SK-N-SH (cell line): ENCODE measurements around the gene PICALM. TPM values are rescaled to one million over a fixed set of nuclear protein-coding genes. Genes with fewer than 3 reads are reported as not detected.

Source experiments
- CTCF ChIA-PET: fragments of 300-600, 350-600 bp; formaldehyde crosslinking; extraction: SDS; loops from one replicate; lab custom pipeline; 2021; lab: Yijun Ruan, JAX
- POLR2A ChIA-PET: fragments of 350-600 bp; sonication (Branson Sonifier 250); formaldehyde crosslinking; extraction: SDS; loops from one replicate; lab custom pipeline; 2020; ENCODE audit warnings: antibody characterized with exemption, inconsistent platforms; lab: Yijun Ruan, JAX
- DNase-seq: peaks from one replicate; pipeline ENCODE4 v3.0.0; 2012
- H2AFZ ChIP-seq: fragments of 200-600 bp; sonication (generic); 2 replicates; pipeline ENCODE4 v1.8.1; 2016; ENCODE audit warnings: antibody characterized with exemption, mild to moderate bottlenecking, low read depth
- H3F3A ChIP-seq: fragments of 200-600 bp; sonication (generic); replicated peaks from 2 replicates; pipeline ENCODE3; 2016; ENCODE audit warnings: antibody characterized with exemption, mild to moderate bottlenecking; ENCODE audit not compliant: insufficient read depth
- H3K27ac ChIP-seq, 2 experiments: fragments of 200-500 bp in 1 of 2; fragments of 200-600 bp in 1 of 2; sonication (Bioruptor generic) in 1 of 2; sonication (generic), shearing (Covaris generic) in 1 of 2; 2 replicates each; pipeline versions ENCODE4 v1.5.1 to v1.6.1; 2014 to 2016; ENCODE audit warnings: low read depth in 2 of 2, inconsistent platforms in 1 of 2, low read length in 1 of 2, mild to moderate bottlenecking in 1 of 2, mixed read lengths in 1 of 2
- H3K27me3 ChIP-seq: fragments of 200-600 bp; sonication (generic), shearing (Covaris generic); 2 replicates; pipeline ENCODE4 v1.6.1; 2016; ENCODE audit warnings: mixed run types; ENCODE audit not compliant: insufficient read depth
- H3K36me3 ChIP-seq, 2 experiments: fragments of 200-500 bp in 1 of 2; fragments of 200-600 bp in 1 of 2; sonication (Bioruptor generic) in 1 of 2; sonication (generic) in 1 of 2; replicated peaks in 1 of 2; 2 replicates each; pipeline versions ENCODE3 to v1.5.1; 2014 to 2016; ENCODE audit warnings: low read length in 1 of 2, mild to moderate bottlenecking in 1 of 2; ENCODE audit not compliant: insufficient read depth in 2 of 2, control insufficient read depth in 1 of 2
- H3K4me1 ChIP-seq, 2 experiments: fragments of 200-500 bp in 1 of 2; fragments of 200-600 bp in 1 of 2; sonication (Bioruptor generic) in 1 of 2; sonication (generic), shearing (Covaris generic) in 1 of 2; 2 replicates each; pipeline versions ENCODE4 v1.5.1 to v1.6.1; 2014 to 2016; ENCODE audit warnings: low read depth in 1 of 2, low read length in 1 of 2, mixed run types in 1 of 2; ENCODE audit not compliant: insufficient read depth in 2 of 2, control insufficient read depth in 1 of 2
- H3K4me2 ChIP-seq: fragments of 200-600 bp; sonication (generic), shearing (Covaris generic); 2 replicates; pipeline ENCODE4 v1.6.1; 2017; ENCODE audit warnings: mixed run types
- H3K4me3 ChIP-seq, 2 experiments: fragments of 200-500 bp in 1 of 2; fragments of 200-600 bp in 1 of 2; sonication (Bioruptor generic) in 1 of 2; sonication (generic), shearing (Covaris generic) in 1 of 2; 2 replicates each; pipeline versions ENCODE4 v1.5.1 to v1.8.1; 2014 to 2016; ENCODE audit warnings: low read depth in 2 of 2, inconsistent platforms in 1 of 2, low read length in 1 of 2, mild to moderate bottlenecking in 1 of 2, mixed read lengths in 1 of 2, moderate library complexity in 1 of 2
- H3K79me2 ChIP-seq: fragments of 200-600 bp; sonication (generic); 2 replicates; pipeline ENCODE4 v1.8.1; 2017; ENCODE audit warnings: mild to moderate bottlenecking; ENCODE audit not compliant: insufficient read depth
- H3K9ac ChIP-seq: fragments of 200-600 bp; sonication (generic); 2 replicates; pipeline ENCODE4 v1.6.1; 2017; ENCODE audit warnings: mixed run types
- H3K9me2 ChIP-seq: fragments of 200-600 bp; sonication (generic); 2 replicates; pipeline ENCODE4 v1.6.1; 2017; ENCODE audit warnings: mixed run types
- H3K9me3 ChIP-seq: fragments of 200-600 bp; sonication (generic); 2 replicates; pipeline ENCODE4 v1.6.1; 2017; ENCODE audit warnings: mixed run types, mild to moderate bottlenecking, moderate library complexity
- H4K20me1 ChIP-seq: fragments of 200-600 bp; sonication (generic); 2 replicates; pipeline ENCODE4 v1.6.1; 2017; ENCODE audit warnings: mild to moderate bottlenecking, mixed run types; ENCODE audit not compliant: insufficient read depth
- ELF1 ChIP-seq: IDR thresholded peaks from 2 replicates; pipeline ENCODE4 v1.4.0; 2012
- FOXJ3 ChIP-seq: sonication (generic); formaldehyde crosslinking; IDR thresholded peaks from 2 replicates; pipeline ENCODE4 v1.5.1; 2020; ENCODE audit warnings: mild to moderate bottlenecking, missing genetic modification reagents
- GABPA ChIP-seq: IDR thresholded peaks from 2 replicates; pipeline ENCODE4 v1.4.0; 2012; ENCODE audit warnings: low read depth, mild to moderate bottlenecking
- NFIC ChIP-seq: IDR thresholded peaks from 2 replicates; pipeline ENCODE4 v1.4.0; 2012; ENCODE audit warnings: borderline replicate concordance
- POLR2AphosphoS5 ChIP-seq: IDR thresholded peaks from 2 replicates; pipeline ENCODE4 v1.6.1; 2012; ENCODE audit warnings: low read depth, low read length
- RCOR1 ChIP-seq: fragments of 150-350 bp; IDR thresholded peaks from 2 replicates; pipeline ENCODE4 v1.6.1; 2017; ENCODE audit warnings: antibody characterized with exemption, low read length
- TEAD4 ChIP-seq: IDR thresholded peaks from 2 replicates; pipeline ENCODE4 v1.4.0; 2012; ENCODE audit warnings: mild to moderate bottlenecking, borderline replicate concordance; ENCODE audit not compliant: insufficient read depth
- WGBS: methylation state at CpG from one replicate; pipeline ENCODE4 v1.1.6; 2017; ENCODE audit warnings: low lambda C conversion rate; 5-methylcytosine and 5-hydroxymethylcytosine counted together
- polyA plus RNA-seq, 3 experiments: library from polyadenylated mRNA; depleted of rRNA; stranded (reverse); fragments of >200 nt; gene quantifications; 2 replicates each; pipeline ENCODE4 v1.2.3, GENCODE V29; 2012
- TF ChIP-seq, protein P1 (sequence below): IDR thresholded peaks from 2 replicates; pipeline ENCODE4 v1.4.0; 2012; ENCODE audit warnings: low read depth, borderline replicate concordance
- TF ChIP-seq, protein P2 (sequence below): IDR thresholded peaks from 2 replicates; pipeline ENCODE4 v1.6.1; 2012; ENCODE audit warnings: mild to moderate bottlenecking, low read depth, low read length, moderate library complexity
- TF ChIP-seq, protein P3 (sequence below): IDR thresholded peaks from 2 replicates; pipeline ENCODE4 v1.4.0; 2012; ENCODE audit warnings: low read depth, borderline replicate concordance
- TF ChIP-seq, protein P4 (sequence below): IDR thresholded peaks from 2 replicates; pipeline ENCODE4 v1.4.0; 2012; ENCODE audit warnings: low read depth

Gene PICALM
- polyA plus RNA-seq, 1 of the 3 experiments (the other 2 are of a cell fraction): 103 TPM

DNA sequence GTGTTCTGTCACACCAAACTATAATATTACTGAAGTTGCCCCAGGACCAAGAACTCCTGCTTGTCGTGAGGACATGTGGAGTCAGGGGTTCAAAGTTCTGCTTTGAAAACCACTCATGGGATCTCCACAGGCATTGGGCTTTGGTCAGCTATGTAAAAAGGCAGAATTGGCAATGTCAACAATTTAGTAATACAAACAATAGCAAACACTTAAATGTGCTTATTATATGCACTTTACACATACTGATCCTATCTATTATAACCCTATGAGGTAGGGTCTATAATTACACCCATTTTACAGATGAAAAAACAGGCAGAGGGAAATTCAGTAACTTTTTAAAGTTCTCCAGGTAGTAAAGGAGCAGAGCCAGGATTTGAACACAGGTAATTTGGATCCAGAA, 119.1 kb downstream of the PICALM start:
- no peak overlapping the region for H2AFZ ChIP-seq
- no peaks in the 10 kb centered on the region for H3K9me2 ChIP-seq
- H3K4me2 ChIP-seq: no peak overlapping the region
- no peak overlapping the region for H3K27ac ChIP-seq
- no peaks in the 10 kb centered on the region for H3K79me2 ChIP-seq
- H3K36me3 ChIP-seq: peaks cover 2 to 18% of the 10 kb centered on the region in 2 experiments
- H3K4me1 ChIP-seq: peaks cover 0 to 10% of the 10 kb centered on the region in 2 experiments; a peak in 1 of 4 replicates
- H3K9me3 ChIP-seq: no peaks in the 10 kb centered on the region
- no peak overlapping the region for H3K4me3 ChIP-seq
- H4K20me1 ChIP-seq: no peaks in the 10 kb centered on the region
- ChIA-PET CTCF (no interaction called here), POLR2A (no interaction called here)
- peaks cover 29% of the 10 kb centered on the region for H3F3A ChIP-seq
- no peak overlapping the region for H3K9ac ChIP-seq
- H3K27me3 ChIP-seq: no peaks in the 10 kb centered on the region
- WGBS: 100% methylated on average over 1 of the region's 1 CpG
- TF ChIP-seq, protein P1, sequence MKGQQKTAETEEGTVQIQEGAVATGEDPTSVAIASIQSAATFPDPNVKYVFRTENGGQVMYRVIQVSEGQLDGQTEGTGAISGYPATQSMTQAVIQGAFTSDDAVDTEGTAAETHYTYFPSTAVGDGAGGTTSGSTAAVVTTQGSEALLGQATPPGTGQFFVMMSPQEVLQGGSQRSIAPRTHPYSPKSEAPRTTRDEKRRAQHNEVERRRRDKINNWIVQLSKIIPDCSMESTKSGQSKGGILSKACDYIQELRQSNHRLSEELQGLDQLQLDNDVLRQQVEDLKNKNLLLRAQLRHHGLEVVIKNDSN: no peak
- TF ChIP-seq ELF1 (no peak), GABPA (no peak), NFIC (no peak), FOXJ3 (CRISPR knock-in tag) (no peak), RCOR1 (no peak), POLR2AphosphoS5 (no peak), TEAD4 (no peak)
- TF ChIP-seq, protein P2, sequence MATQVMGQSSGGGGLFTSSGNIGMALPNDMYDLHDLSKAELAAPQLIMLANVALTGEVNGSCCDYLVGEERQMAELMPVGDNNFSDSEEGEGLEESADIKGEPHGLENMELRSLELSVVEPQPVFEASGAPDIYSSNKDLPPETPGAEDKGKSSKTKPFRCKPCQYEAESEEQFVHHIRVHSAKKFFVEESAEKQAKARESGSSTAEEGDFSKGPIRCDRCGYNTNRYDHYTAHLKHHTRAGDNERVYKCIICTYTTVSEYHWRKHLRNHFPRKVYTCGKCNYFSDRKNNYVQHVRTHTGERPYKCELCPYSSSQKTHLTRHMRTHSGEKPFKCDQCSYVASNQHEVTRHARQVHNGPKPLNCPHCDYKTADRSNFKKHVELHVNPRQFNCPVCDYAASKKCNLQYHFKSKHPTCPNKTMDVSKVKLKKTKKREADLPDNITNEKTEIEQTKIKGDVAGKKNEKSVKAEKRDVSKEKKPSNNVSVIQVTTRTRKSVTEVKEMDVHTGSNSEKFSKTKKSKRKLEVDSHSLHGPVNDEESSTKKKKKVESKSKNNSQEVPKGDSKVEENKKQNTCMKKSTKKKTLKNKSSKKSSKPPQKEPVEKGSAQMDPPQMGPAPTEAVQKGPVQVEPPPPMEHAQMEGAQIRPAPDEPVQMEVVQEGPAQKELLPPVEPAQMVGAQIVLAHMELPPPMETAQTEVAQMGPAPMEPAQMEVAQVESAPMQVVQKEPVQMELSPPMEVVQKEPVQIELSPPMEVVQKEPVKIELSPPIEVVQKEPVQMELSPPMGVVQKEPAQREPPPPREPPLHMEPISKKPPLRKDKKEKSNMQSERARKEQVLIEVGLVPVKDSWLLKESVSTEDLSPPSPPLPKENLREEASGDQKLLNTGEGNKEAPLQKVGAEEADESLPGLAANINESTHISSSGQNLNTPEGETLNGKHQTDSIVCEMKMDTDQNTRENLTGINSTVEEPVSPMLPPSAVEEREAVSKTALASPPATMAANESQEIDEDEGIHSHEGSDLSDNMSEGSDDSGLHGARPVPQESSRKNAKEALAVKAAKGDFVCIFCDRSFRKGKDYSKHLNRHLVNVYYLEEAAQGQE: no peak
- TF ChIP-seq, protein P3, sequence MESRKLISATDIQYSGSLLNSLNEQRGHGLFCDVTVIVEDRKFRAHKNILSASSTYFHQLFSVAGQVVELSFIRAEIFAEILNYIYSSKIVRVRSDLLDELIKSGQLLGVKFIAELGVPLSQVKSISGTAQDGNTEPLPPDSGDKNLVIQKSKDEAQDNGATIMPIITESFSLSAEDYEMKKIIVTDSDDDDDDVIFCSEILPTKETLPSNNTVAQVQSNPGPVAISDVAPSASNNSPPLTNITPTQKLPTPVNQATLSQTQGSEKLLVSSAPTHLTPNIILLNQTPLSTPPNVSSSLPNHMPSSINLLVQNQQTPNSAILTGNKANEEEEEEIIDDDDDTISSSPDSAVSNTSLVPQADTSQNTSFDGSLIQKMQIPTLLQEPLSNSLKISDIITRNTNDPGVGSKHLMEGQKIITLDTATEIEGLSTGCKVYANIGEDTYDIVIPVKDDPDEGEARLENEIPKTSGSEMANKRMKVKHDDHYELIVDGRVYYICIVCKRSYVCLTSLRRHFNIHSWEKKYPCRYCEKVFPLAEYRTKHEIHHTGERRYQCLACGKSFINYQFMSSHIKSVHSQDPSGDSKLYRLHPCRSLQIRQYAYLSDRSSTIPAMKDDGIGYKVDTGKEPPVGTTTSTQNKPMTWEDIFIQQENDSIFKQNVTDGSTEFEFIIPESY: no peak
- TF ChIP-seq, protein P4, sequence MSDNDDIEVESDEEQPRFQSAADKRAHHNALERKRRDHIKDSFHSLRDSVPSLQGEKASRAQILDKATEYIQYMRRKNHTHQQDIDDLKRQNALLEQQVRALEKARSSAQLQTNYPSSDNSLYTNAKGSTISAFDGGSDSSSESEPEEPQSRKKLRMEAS: no peak
- no peak for DNase-seq
